ENCODE measurements around the gene KRTAP5-7.

GRCh38 chr11:71478528-71478840, 48.6 kb upstream of the KRTAP5-7 start:
- TF ChIP-seq, protein P1, sequence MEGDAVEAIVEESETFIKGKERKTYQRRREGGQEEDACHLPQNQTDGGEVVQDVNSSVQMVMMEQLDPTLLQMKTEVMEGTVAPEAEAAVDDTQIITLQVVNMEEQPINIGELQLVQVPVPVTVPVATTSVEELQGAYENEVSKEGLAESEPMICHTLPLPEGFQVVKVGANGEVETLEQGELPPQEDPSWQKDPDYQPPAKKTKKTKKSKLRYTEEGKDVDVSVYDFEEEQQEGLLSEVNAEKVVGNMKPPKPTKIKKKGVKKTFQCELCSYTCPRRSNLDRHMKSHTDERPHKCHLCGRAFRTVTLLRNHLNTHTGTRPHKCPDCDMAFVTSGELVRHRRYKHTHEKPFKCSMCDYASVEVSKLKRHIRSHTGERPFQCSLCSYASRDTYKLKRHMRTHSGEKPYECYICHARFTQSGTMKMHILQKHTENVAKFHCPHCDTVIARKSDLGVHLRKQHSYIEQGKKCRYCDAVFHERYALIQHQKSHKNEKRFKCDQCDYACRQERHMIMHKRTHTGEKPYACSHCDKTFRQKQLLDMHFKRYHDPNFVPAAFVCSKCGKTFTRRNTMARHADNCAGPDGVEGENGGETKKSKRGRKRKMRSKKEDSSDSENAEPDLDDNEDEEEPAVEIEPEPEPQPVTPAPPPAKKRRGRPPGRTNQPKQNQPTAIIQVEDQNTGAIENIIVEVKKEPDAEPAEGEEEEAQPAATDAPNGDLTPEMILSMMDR (IDR thresholded peaks at IDR 0.05; ENCODE audit: insufficient read depth, low read length, poor library complexity, severe bottlenecking), result no peak
- no peak for TF ChIP-seq EZH2phosphoT487 (conservative IDR thresholded peaks at IDR 0.05; ENCODE audit: low read length)
